ENCODE results near the gene CCBE1.

CCBE1 gene

GRCh38 chr18:59620381-59620780 is 76.8 kb downstream of the CCBE1 start:
- no peak for TF ChIP-seq POLR2AphosphoS5 (IDR thresholded peaks at IDR 0.05; ENCODE audit: low read depth, low read length)
- TF ChIP-seq FOXP2 (optimal IDR thresholded peaks at IDR 0.05; ENCODE audit: borderline replicate concordance, extremely low read depth, extremely low read length, insufficient read depth) = no peak
- TF ChIP-seq SIN3A (IDR thresholded peaks at IDR 0.05; ENCODE audit: borderline replicate concordance, insufficient read depth, low read length) = no peak
- no peak for TF ChIP-seq REST (IDR thresholded peaks at IDR 0.05; ENCODE audit: insufficient read depth in 1 of 2, low read depth in 2 of 2, low read length in 2 of 2)
- TF ChIP-seq TAF1 (IDR thresholded peaks at IDR 0.05; ENCODE audit: borderline replicate concordance, insufficient read depth, low read length) = no peak

GRCh38 chr18:59619816-59620215 is 77.4 kb downstream of the CCBE1 start:
- TF ChIP-seq SIN3A (IDR thresholded peaks at IDR 0.05; ENCODE audit: borderline replicate concordance, insufficient read depth, low read length) (no peak), TAF1 (IDR thresholded peaks at IDR 0.05; ENCODE audit: borderline replicate concordance, insufficient read depth, low read length) (no peak), REST (IDR thresholded peaks at IDR 0.05; ENCODE audit: insufficient read depth in 1 of 2, low read depth in 2 of 2, low read length in 2 of 2) (no peak), POLR2AphosphoS5 (IDR thresholded peaks at IDR 0.05; ENCODE audit: low read depth, low read length) (no peak), FOXP2 (optimal IDR thresholded peaks at IDR 0.05; ENCODE audit: borderline replicate concordance, extremely low read depth, extremely low read length, insufficient read depth) (no peak)

- TF ChIP-seq TAF1 (IDR thresholded peaks at IDR 0.05; ENCODE audit: borderline replicate concordance, insufficient read depth, low read length) = no peak
- TF ChIP-seq POLR2AphosphoS5 (IDR thresholded peaks at IDR 0.05; ENCODE audit: low read depth, low read length) = no peak
- TF ChIP-seq SIN3A (IDR thresholded peaks at IDR 0.05; ENCODE audit: borderline replicate concordance, insufficient read depth, low read length) = no peak
- no peak for TF ChIP-seq REST (IDR thresholded peaks at IDR 0.05; ENCODE audit: insufficient read depth in 1 of 2, low read depth in 2 of 2, low read length in 2 of 2)
- no peak for TF ChIP-seq FOXP2 (optimal IDR thresholded peaks at IDR 0.05; ENCODE audit: borderline replicate concordance, extremely low read depth, extremely low read length, insufficient read depth)
Observed at GRCh38 chr18:59617468-59617932, 79.7 kb downstream of the CCBE1 start.

- TF ChIP-seq FOXP2 (optimal IDR thresholded peaks at IDR 0.05; ENCODE audit: borderline replicate concordance, extremely low read depth, extremely low read length, insufficient read depth) = no peak
- TF ChIP-seq REST (IDR thresholded peaks at IDR 0.05; ENCODE audit: insufficient read depth in 1 of 2, low read depth in 2 of 2, low read length in 2 of 2) = no peak
- no peak for TF ChIP-seq SIN3A (IDR thresholded peaks at IDR 0.05; ENCODE audit: borderline replicate concordance, insufficient read depth, low read length)
- TF ChIP-seq TAF1 (IDR thresholded peaks at IDR 0.05; ENCODE audit: borderline replicate concordance, insufficient read depth, low read length) = no peak
- no peak for TF ChIP-seq POLR2AphosphoS5 (IDR thresholded peaks at IDR 0.05; ENCODE audit: low read depth, low read length)
Observed at GRCh38 chr18:59616501-59616900, 80.7 kb downstream of the CCBE1 start.

GRCh38 chr18:59613903-59614302 is 83.3 kb downstream of the CCBE1 start:
- TF ChIP-seq REST (IDR thresholded peaks at IDR 0.05; ENCODE audit: insufficient read depth in 1 of 2, low read depth in 2 of 2, low read length in 2 of 2) = no peak
- no peak for TF ChIP-seq POLR2AphosphoS5 (IDR thresholded peaks at IDR 0.05; ENCODE audit: low read depth, low read length)
- no peak for TF ChIP-seq FOXP2 (optimal IDR thresholded peaks at IDR 0.05; ENCODE audit: borderline replicate concordance, extremely low read depth, extremely low read length, insufficient read depth)
- TF ChIP-seq SIN3A (IDR thresholded peaks at IDR 0.05; ENCODE audit: borderline replicate concordance, insufficient read depth, low read length) = no peak
- TF ChIP-seq TAF1 (IDR thresholded peaks at IDR 0.05; ENCODE audit: borderline replicate concordance, insufficient read depth, low read length) = no peak

All from PFSK-1 (cell line).